ENCODE measurements around the gene LMBR1. TPM values are rescaled to one million over a fixed set of nuclear protein-coding genes. Genes with fewer than 3 reads are reported as not detected.
"Not testable (repeated sequence)": the region's sequence is repeated elsewhere in the genome, so short reads cannot be mapped to it uniquely, and the experiment has no call there.

Gene LMBR1
- total and polyA plus RNA-seq, 8 donors, result 7.5 to 187 (median 97.2) TPM

GRCh38 chr7:156919132-156919713 lies 26.2 kb upstream of the LMBR1 start:
- WGBS, 5 donors, result 55 to 64% (median 57%) methylated on average over 19 of the region's 19 CpGs
- H3K9me3 ChIP-seq, result no peaks in the 10 kb centered on the region
- no peaks in the 10 kb centered on the region for H3K36me3 ChIP-seq
- H3K4me1 ChIP-seq, result no peaks in the 10 kb centered on the region
- DNase-seq, result peak in 1 of 2 donors; percentile 20
- intact Hi-C loops (cut with DNase I; ENCODE audit: low total_unique reads), result no loop called here
- H3K27me3 ChIP-seq, result peaks cover 0 to 39% (median 5%) of the 10 kb centered on the region in 3 donors
- TF ChIP-seq, protein P1, sequence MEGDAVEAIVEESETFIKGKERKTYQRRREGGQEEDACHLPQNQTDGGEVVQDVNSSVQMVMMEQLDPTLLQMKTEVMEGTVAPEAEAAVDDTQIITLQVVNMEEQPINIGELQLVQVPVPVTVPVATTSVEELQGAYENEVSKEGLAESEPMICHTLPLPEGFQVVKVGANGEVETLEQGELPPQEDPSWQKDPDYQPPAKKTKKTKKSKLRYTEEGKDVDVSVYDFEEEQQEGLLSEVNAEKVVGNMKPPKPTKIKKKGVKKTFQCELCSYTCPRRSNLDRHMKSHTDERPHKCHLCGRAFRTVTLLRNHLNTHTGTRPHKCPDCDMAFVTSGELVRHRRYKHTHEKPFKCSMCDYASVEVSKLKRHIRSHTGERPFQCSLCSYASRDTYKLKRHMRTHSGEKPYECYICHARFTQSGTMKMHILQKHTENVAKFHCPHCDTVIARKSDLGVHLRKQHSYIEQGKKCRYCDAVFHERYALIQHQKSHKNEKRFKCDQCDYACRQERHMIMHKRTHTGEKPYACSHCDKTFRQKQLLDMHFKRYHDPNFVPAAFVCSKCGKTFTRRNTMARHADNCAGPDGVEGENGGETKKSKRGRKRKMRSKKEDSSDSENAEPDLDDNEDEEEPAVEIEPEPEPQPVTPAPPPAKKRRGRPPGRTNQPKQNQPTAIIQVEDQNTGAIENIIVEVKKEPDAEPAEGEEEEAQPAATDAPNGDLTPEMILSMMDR (IDR thresholded peaks at IDR 0.05), result no peak
- no peak for TF ChIP-seq EP300 (IDR thresholded peaks at IDR 0.05)
- TF ChIP-seq POLR2A (IDR thresholded peaks at IDR 0.05), result no peak
- no peak for TF ChIP-seq POLR2AphosphoS5 (IDR thresholded peaks at IDR 0.05)
- H3K27ac ChIP-seq, result no peak overlapping the region
- H3K4me3 ChIP-seq, result no peak overlapping the region

DNA sequence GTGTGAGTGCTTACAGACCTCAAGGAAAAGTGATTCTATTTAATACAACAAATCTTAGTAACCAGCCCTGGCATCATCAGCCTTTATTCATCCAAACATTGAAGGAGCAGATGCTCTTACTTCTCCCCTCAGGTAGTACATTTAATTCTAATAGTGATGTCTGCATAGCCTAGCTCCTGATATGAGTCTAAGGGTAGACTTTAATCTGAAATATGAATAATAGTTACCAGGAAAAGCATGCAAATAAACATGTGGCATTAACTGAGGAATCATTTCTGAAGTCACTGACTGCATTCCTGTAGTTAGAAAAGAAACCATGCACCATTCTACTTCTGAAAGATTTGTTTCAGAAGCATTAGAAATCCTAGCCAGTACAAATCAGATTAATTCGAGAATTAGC lies 25.7 kb upstream of the LMBR1 start:
- Histone ChIP-seq H3K4me1 (no peaks in the 10 kb centered on the region), H3K9me3 (no peaks in the 10 kb centered on the region), H3K27me3 (peaks cover 0 to 39% (median 5%) of the 10 kb centered on the region in 3 donors), H3K36me3 (no peaks in the 10 kb centered on the region), H3K4me3 (no peak overlapping the region), H3K27ac (no peak overlapping the region)
- TF ChIP-seq, protein P1 (IDR thresholded peaks at IDR 0.05), result no peak
- TF ChIP-seq EP300 (IDR thresholded peaks at IDR 0.05), result no peak
- TF ChIP-seq POLR2AphosphoS5 (IDR thresholded peaks at IDR 0.05), result no peak
- TF ChIP-seq POLR2A (IDR thresholded peaks at IDR 0.05), result no peak
- no peak for DNase-seq
- 44 to 63% (median 50%) methylated on average over 1 of the region's 1 CpG for WGBS, 5 donors
- intact Hi-C loops (cut with DNase I; ENCODE audit: low total_unique reads), result no loop called here

DNA sequence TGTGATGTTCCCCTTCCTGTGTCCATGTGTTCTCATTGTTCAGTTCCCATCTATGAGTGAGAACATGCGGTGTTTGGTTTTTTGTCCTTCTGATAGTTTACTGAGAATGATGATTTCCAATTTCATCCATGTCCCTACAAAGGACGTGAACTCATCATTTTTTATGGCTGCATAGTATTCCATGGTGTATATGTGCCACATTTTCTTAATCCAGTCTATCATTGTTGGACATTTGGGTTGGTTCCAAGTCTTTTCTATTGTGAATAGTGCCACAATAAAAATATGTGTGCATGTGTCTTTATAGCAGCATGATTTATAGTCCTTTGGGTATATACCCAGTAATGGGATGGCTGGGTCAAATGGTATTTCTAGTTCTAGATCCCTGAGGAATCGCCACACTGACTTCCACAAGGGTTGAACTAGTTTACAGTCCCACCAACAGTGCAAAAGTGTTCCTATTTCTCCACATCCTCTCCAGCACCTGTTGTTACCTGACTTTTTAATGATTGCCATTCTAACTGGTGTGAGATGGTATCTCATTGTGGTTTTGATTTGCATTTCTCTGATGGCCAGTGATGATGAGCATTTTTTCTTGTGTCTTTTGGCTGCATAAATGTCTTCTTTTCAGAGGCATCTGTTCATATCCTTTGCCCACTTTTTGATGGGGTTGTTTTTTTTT lies 16.7 kb upstream of the LMBR1 start:
- H3K27me3 ChIP-seq; H3K4me1 ChIP-seq; H3K36me3 ChIP-seq; H3K27ac ChIP-seq; H3K4me3 ChIP-seq; intact Hi-C loops (cut with DNase I; ENCODE audit: low total_unique reads); H3K9me3 ChIP-seq; DNase-seq: not testable (repeated sequence)
- WGBS, 5 donors, result 70 to 84% (median 82%) methylated on average over 2 to 3 of the region's 3 CpGs

GRCh38 chr7:156907656-156908055 lies 14.7 kb upstream of the LMBR1 start:
- peak in 1 of 2 donors; percentile 29 for DNase-seq
- no peaks in the 10 kb centered on the region for H3K27me3 ChIP-seq
- peak overlapping the region in 1 of 5 donors; percentile 32 for H3K27ac ChIP-seq
- H3K4me3 ChIP-seq, result no peak overlapping the region
- H3K36me3 ChIP-seq, result no peaks in the 10 kb centered on the region
- intact Hi-C loops (cut with DNase I; ENCODE audit: low total_unique reads), result no loop called here
- 50 to 83% (median 80%) methylated on average over 4 of the region's 4 CpGs for WGBS, 5 donors
- peak in 1 of 3 donors; percentile 11 for TF ChIP-seq POLR2AphosphoS5 (IDR thresholded peaks at IDR 0.05)
- no peak for TF ChIP-seq EP300 (IDR thresholded peaks at IDR 0.05)
- TF ChIP-seq, protein P1 (IDR thresholded peaks at IDR 0.05), result no peak
- no peaks in the 10 kb centered on the region for H3K9me3 ChIP-seq
- peaks cover 0 to 14% (median 8%) of the 10 kb centered on the region in 4 donors for H3K4me1 ChIP-seq

DNA sequence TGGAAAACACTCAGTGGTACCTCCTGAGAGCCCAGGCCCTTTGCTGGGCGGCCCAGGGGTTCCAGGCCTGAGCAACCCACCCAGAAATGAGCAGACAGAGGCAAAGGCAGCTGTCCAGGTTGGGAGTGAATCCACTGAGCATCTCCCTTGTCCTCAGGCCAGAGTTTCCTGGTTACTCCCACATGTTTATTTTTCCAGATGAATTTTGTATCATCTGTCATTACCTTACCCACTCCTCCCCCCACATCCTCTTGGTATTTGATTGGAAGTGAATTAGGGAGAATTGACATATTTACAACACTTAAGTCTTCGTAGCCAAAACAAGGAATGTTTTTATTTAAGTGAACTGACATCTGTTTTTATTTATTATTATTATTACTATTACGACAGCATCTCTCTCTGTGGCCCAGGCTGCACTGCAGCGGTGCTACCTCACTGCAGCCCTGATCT lies 13.2 kb upstream of the LMBR1 start:
- no peak for DNase-seq
- 61 to 83% (median 74%) methylated on average over 4 of the region's 4 CpGs for WGBS, 5 donors
- no peaks in the 10 kb centered on the region for H3K36me3 ChIP-seq
- no peaks in the 10 kb centered on the region for H3K9me3 ChIP-seq
- no peak overlapping the region for H3K4me3 ChIP-seq
- H3K4me1 ChIP-seq, result peaks cover 0 to 14% (median 8%) of the 10 kb centered on the region in 4 donors
- H3K27ac ChIP-seq, result no peak overlapping the region
- intact Hi-C loops (cut with DNase I; ENCODE audit: low total_unique reads), result no loop called here
- TF ChIP-seq, protein P1 (IDR thresholded peaks at IDR 0.05), result no peak
- TF ChIP-seq EP300 (IDR thresholded peaks at IDR 0.05) (no peak), POLR2AphosphoS5 (IDR thresholded peaks at IDR 0.05) (no peak), POLR2A (IDR thresholded peaks at IDR 0.05) (no peak)
- H3K27me3 ChIP-seq, result no peaks in the 10 kb centered on the region
